ENCODE results near the gene NOTCH3.

Gene NOTCH3

GRCh38 chr19:15113245-15114152 is 87.3 kb downstream of the NOTCH3 start:
- TF ChIP-seq FOXP2 (optimal IDR thresholded peaks at IDR 0.05; ENCODE audit: control extremely low read depth, extremely low read length, insufficient read depth) = no peak

GRCh38 chr19:15112385-15112784 is 88.4 kb downstream of the NOTCH3 start:
- Histone ChIP-seq H3K36me3 (ENCODE audit: insufficient read depth, low read length) (peaks cover 47% of the 10 kb centered on the region; the same call in 1 of the 2 replicates), H3K9me3 (ENCODE audit: low read depth, low read length) (no peaks in the 10 kb centered on the region), H3K27ac (no peak overlapping the region), H3K9ac (ENCODE audit: insufficient read length) (no peak overlapping the region), H3K4me3 (no peak overlapping the region)
- no peak for DNase-seq (ENCODE audit: low read depth, low spot score)
- TF ChIP-seq EZH2 (IDR thresholded peaks at IDR 0.05) = no peak
- TF ChIP-seq FOXP2 (optimal IDR thresholded peaks at IDR 0.05; ENCODE audit: control extremely low read depth, extremely low read length, insufficient read depth) = no peak
- TF ChIP-seq POLR2AphosphoS5 (IDR thresholded peaks at IDR 0.05; ENCODE audit: borderline replicate concordance, low read depth, low read length) = no peak

More at GRCh38 chr19:15113245-15114152, 87.3 kb downstream of the NOTCH3 start:
- Histone ChIP-seq H3K4me3 (no peak overlapping the region), H3K36me3 (ENCODE audit: insufficient read depth, low read length) (peaks cover 56% of the 10 kb centered on the region), H3K27ac (no peak overlapping the region), H3K9me3 (ENCODE audit: low read depth, low read length) (no peaks in the 10 kb centered on the region), H3K9ac (ENCODE audit: insufficient read length) (no peak overlapping the region)
- no peak for DNase-seq (ENCODE audit: low read depth, low spot score)

GRCh38 chr19:15111758-15112157 is 89.0 kb downstream of the NOTCH3 start:
- Histone ChIP-seq H3K4me3 (no peak overlapping the region), H3K27ac (no peak overlapping the region), H3K36me3 (ENCODE audit: insufficient read depth, low read length) (peaks cover 41% of the 10 kb centered on the region; the same call in 1 of the 2 replicates), H3K9me3 (ENCODE audit: low read depth, low read length) (no peaks in the 10 kb centered on the region), H3K9ac (ENCODE audit: insufficient read length) (no peak overlapping the region)
- TF ChIP-seq FOXP2 (optimal IDR thresholded peaks at IDR 0.05; ENCODE audit: control extremely low read depth, extremely low read length, insufficient read depth) (no peak), EZH2 (IDR thresholded peaks at IDR 0.05) (no peak), POLR2AphosphoS5 (IDR thresholded peaks at IDR 0.05; ENCODE audit: borderline replicate concordance, low read depth, low read length) (no peak)
- DNase-seq (ENCODE audit: low read depth, low spot score) = no peak

GRCh38 chr19:15110418-15110815 is 90.4 kb downstream of the NOTCH3 start:
- TF ChIP-seq FOXP2 (optimal IDR thresholded peaks at IDR 0.05; ENCODE audit: control extremely low read depth, extremely low read length, insufficient read depth) (no peak), EZH2 (IDR thresholded peaks at IDR 0.05) (no peak), POLR2AphosphoS5 (IDR thresholded peaks at IDR 0.05; ENCODE audit: borderline replicate concordance, low read depth, low read length) (no peak)
- Histone ChIP-seq H3K9ac (ENCODE audit: insufficient read length) (no peak overlapping the region), H3K36me3 (ENCODE audit: insufficient read depth, low read length) (peaks cover 29% of the 10 kb centered on the region; the same call in 1 of the 2 replicates), H3K9me3 (ENCODE audit: low read depth, low read length) (no peaks in the 10 kb centered on the region), H3K27ac (no peak overlapping the region), H3K4me3 (no peak overlapping the region)
- no peak for DNase-seq (ENCODE audit: low read depth, low spot score)

- H3K9me3 ChIP-seq (ENCODE audit: low read depth, low read length) = no peaks in the 10 kb centered on the region
- no peak for DNase-seq (ENCODE audit: low read depth, low spot score)
- H3K9ac ChIP-seq (ENCODE audit: insufficient read length) = no peak overlapping the region
- H3K4me3 ChIP-seq = no peak overlapping the region
- H3K36me3 ChIP-seq (ENCODE audit: insufficient read depth, low read length) = peaks cover 23% of the 10 kb centered on the region; the same call in 1 of the 2 replicates
- H3K27ac ChIP-seq = no peak overlapping the region
- TF ChIP-seq FOXP2 (optimal IDR thresholded peaks at IDR 0.05; ENCODE audit: control extremely low read depth, extremely low read length, insufficient read depth) = no peak
- no peak for TF ChIP-seq POLR2AphosphoS5 (IDR thresholded peaks at IDR 0.05; ENCODE audit: borderline replicate concordance, low read depth, low read length)
- TF ChIP-seq EZH2 (IDR thresholded peaks at IDR 0.05) = no peak
Measured at GRCh38 chr19:15109768-15110417, 90.9 kb downstream of the NOTCH3 start.

All from SK-N-MC (cell line).